ENCODE data around the gene MEX3D.

GRCh38 chr19:1527650-1528309, 40.3 kb downstream of the MEX3D start:
- TF ChIP-seq CTCF (conservative IDR thresholded peaks at IDR 0.05; ENCODE audit: low read length), result no peak
- no peak for TF ChIP-seq EZH2phosphoT487 (IDR thresholded peaks at IDR 0.05; ENCODE audit: borderline replicate concordance, low read depth, low read length)

Measured in OCI-LY7 (cell line).